Lung microvascular endothelial cell (primary cell): ENCODE measurements around the gene KLHL40. TPM values are rescaled to one million over a fixed set of nuclear protein-coding genes. Genes with fewer than 3 reads are reported as not detected.

Experiments
- DNase-seq, 2 donors: peaks; one replicate each; pipeline versions ENCODE4 v3.0.0 to v3.0.0-alpha.2; 2010; ENCODE audit warnings: low read depth in 2 of 2
- total RNA-seq: library from RNA; depleted of rRNA; stranded (reverse); fragments of >200 nt; gene quantifications from 2 replicates; pipeline ENCODE4 v1.2.1, GENCODE V29; 2014

The KLHL40 gene
- total RNA-seq, 1 donor from 2014 or later: not detected

GRCh38 chr3:42702066-42702951, 17.0 kb downstream of the KLHL40 start, which contains the start of gene HHATL:
TSS of gene HHATL (minus strand) at chr3:42702798. CDS start at chr3:42700826, 1,972 bp downstream.
- no peak for DNase-seq

GRCh38 chr3:42702982-42703694, 17.8 kb downstream of the KLHL40 start:
- DNase-seq: no peak

- DNase-seq: no peak
These were observed 18.3 kb downstream of the KLHL40 start for GRCh38 chr3:42703695-42704025.

GRCh38 chr3:42704136-42704841, 19.0 kb downstream of the KLHL40 start:
- DNase-seq: no peak

- no peak for DNase-seq
These were observed 19.9 kb downstream of the KLHL40 start for GRCh38 chr3:42705058-42705767.

- no peak for DNase-seq
These were observed 20.7 kb downstream of the KLHL40 start for GRCh38 chr3:42705962-42706585.

GRCh38 chr3:42706721-42707619, 21.6 kb downstream of the KLHL40 start:
- DNase-seq: no peak

GRCh38 chr3:42707620-42708355, 22.5 kb downstream of the KLHL40 start:
- no peak for DNase-seq

GRCh38 chr3:42708611-42709151, 23.3 kb downstream of the KLHL40 start:
- no peak for DNase-seq

GRCh38 chr3:42709621-42710020, 24.3 kb downstream of the KLHL40 start:
- DNase-seq: no peak

GRCh38 chr3:42710323-42711021, 25.1 kb downstream of the KLHL40 start:
- no peak for DNase-seq

GRCh38 chr3:42711491-42712343, 26.4 kb downstream of the KLHL40 start:
- no peak for DNase-seq

GRCh38 chr3:42712344-42712648, 27.0 kb downstream of the KLHL40 start:
- DNase-seq: no peak

GRCh38 chr3:42712688-42713372, 27.5 kb downstream of the KLHL40 start:
- DNase-seq: no peak

GRCh38 chr3:42713747-42714146, 28.4 kb downstream of the KLHL40 start:
- no peak for DNase-seq

GRCh38 chr3:42714171-42714852, 29.0 kb downstream of the KLHL40 start:
- DNase-seq: no peak
